Panc1 (cell line): Measurements from ENCODE around the gene MAMLD1. TPM values are rescaled to one million over a fixed set of nuclear protein-coding genes. Genes with fewer than 3 reads are reported as not detected.

Experiments
- ATAC-seq: fragments of 200-7000 bp; cut with Tn5 transposase; 2 replicates; pipeline ENCODE4 v1.9.1; 2020; ENCODE audit warnings: mild to moderate bottlenecking, moderate library complexity
- BruUV-seq: library from RNA; stranded (reverse); fragments of 400-500 nt; replicated peaks from 2 replicates; lab custom pipeline; 2021; lab: Mats Ljungman, UMichigan
- CTCF ChIA-PET: fragments of 300-600 bp; sonication (Branson Sonifier 250); formaldehyde crosslinking; loops from one replicate; lab custom pipeline; 2022; ENCODE audit warnings: antibody characterized with exemption; lab: Charles Lee
- POLR2A ChIA-PET: fragments of 300-600 bp; sonication (Branson Sonifier 250); formaldehyde crosslinking; loops from one replicate; lab custom pipeline; 2022; ENCODE audit warnings: antibody characterized with exemption; lab: Charles Lee
- DNase-seq: peaks from one replicate; pipeline ENCODE4 v3.0.0-alpha.2; 2010; ENCODE audit warnings: low read depth, low spot score
- H3K27ac ChIP-seq: 2 replicates; pipeline ENCODE4 v1.5.1; 2011; ENCODE audit warnings: mild to moderate bottlenecking, low read length, inconsistent platforms
- H3K27me3 ChIP-seq: fragments of 200-500 bp; sonication (Bioruptor generic); 2 replicates; pipeline ENCODE4 v1.6.0; 2014; ENCODE audit warnings: low read length, inconsistent platforms; ENCODE audit not compliant: control insufficient read depth, insufficient read depth
- H3K36me3 ChIP-seq: fragments of 200-500 bp; sonication (Bioruptor generic); 2 replicates; pipeline ENCODE4 v1.5.1; 2014; ENCODE audit warnings: inconsistent platforms, mild to moderate bottlenecking, low read length, moderate library complexity; ENCODE audit not compliant: control insufficient read depth, insufficient read depth
- H3K4me1 ChIP-seq: 2 replicates; pipeline ENCODE4 v1.5.1; 2011; ENCODE audit warnings: inconsistent platforms, mild to moderate bottlenecking, low read length, moderate library complexity; ENCODE audit not compliant: control insufficient read depth, insufficient read depth
- H3K4me3 ChIP-seq, 2 experiments: 2 replicates each; pipeline ENCODE4 v1.5.1; 2011 to 2012; ENCODE audit warnings: low read depth in 2 of 2, low read length in 2 of 2, mild to moderate bottlenecking in 2 of 2, inconsistent platforms in 1 of 2, moderate library complexity in 1 of 2
- H3K9me3 ChIP-seq: fragments of 200-500 bp; sonication (Bioruptor generic); 2 replicates; pipeline ENCODE4 v1.5.1; 2014; ENCODE audit warnings: low read depth, mild to moderate bottlenecking, inconsistent platforms, low read length, moderate library complexity; ENCODE audit not compliant: control insufficient read depth, insufficient read depth
- CTCF ChIP-seq: fragments of 450-650 bp; IDR thresholded peaks from 2 replicates; pipeline ENCODE4 v1.5.1; 2017; ENCODE audit warnings: mild to moderate bottlenecking
- POLR2AphosphoS5 ChIP-seq: IDR thresholded peaks from 2 replicates; pipeline ENCODE4 v1.6.1; 2012; ENCODE audit warnings: mild to moderate bottlenecking, low read depth, low read length, moderate library complexity
- REST ChIP-seq, 2 experiments: IDR thresholded peaks; 2 replicates each; pipeline ENCODE4 v1.6.1; 2011 to 2012; ENCODE audit warnings: low read depth in 2 of 2, control low read depth in 1 of 2, low read length in 1 of 2, mild to moderate bottlenecking in 1 of 2, moderate library complexity in 1 of 2; ENCODE audit not compliant: insufficient read depth in 1 of 2
- SIN3A ChIP-seq: IDR thresholded peaks from 2 replicates; pipeline ENCODE4 v1.6.1; 2012; ENCODE audit warnings: low read depth, mild to moderate bottlenecking, low read length, moderate library complexity, borderline replicate concordance; ENCODE audit not compliant: insufficient read depth
- TCF7L2 ChIP-seq: IDR thresholded peaks from 2 replicates; pipeline ENCODE4 v1.6.1; 2011; ENCODE audit warnings: mild to moderate bottlenecking, low read depth, low read length, inconsistent platforms
- in situ Hi-C: cut with HindIII; loops from 2 replicates; pipeline ENCODE4 v1.10.0; 2016; ENCODE audit warnings: low sequenced_read_pairs, low pct_unique_long_range_greater_than_20kb
- intact Hi-C: fragments of 100-400 bp; cut with micrococcal nuclease; formaldehyde crosslinking; loops from one replicate; pipeline ENCODE4 v1.10.0; 2022; ENCODE audit not compliant: unreplicated experiment
- total RNA-seq: library from RNA; stranded (reverse); gene quantifications from one replicate; pipeline ENCODE4 v1.2.1, GENCODE V29; 2021; ENCODE audit not compliant: unreplicated experiment

The MAMLD1 gene
- total RNA-seq, 1 experiment from 2014 or later: 2.1 TPM

GRCh38 chrX:150529587-150529986, 166.5 kb downstream of the MAMLD1 start:
- ChIA-PET CTCF (no interaction called here), POLR2A (no interaction called here)
- no peak for TF ChIP-seq REST (IDR thresholded peaks at IDR 0.05; ENCODE audit: insufficient read depth in 1 of 2, low read depth in 2 of 2, low read length in 1 of 2)
- no peak for TF ChIP-seq SIN3A
- no peak for TF ChIP-seq TCF7L2
- TF ChIP-seq CTCF: no peak
- TF ChIP-seq POLR2AphosphoS5: no peak
- Histone ChIP-seq H3K27me3 (no peaks in the 10 kb centered on the region), H3K4me3 (no peak overlapping the region), H3K36me3 (no peaks in the 10 kb centered on the region), H3K4me1 (no peaks in the 10 kb centered on the region), H3K27ac (no peak overlapping the region), H3K9me3 (no peaks in the 10 kb centered on the region)
- BruUV-seq: no TSS peak
- ATAC-seq: no peak
- intact Hi-C loops: no loop called here
- no peak for DNase-seq
- in situ Hi-C loops: no loop called here

- ChIA-PET POLR2A (no interaction called here), CTCF (no interaction called here)
- BruUV-seq: no TSS peak
Observed at GRCh38 chrX:150530821-150531220, 167.7 kb downstream of the MAMLD1 start.

More at GRCh38 chrX:150530821-150531220, 167.7 kb downstream of the MAMLD1 start:
- Histone ChIP-seq H3K27me3 (no peaks in the 10 kb centered on the region), H3K4me3 (no peak overlapping the region), H3K4me1 (no peaks in the 10 kb centered on the region), H3K36me3 (no peaks in the 10 kb centered on the region), H3K9me3 (no peaks in the 10 kb centered on the region), H3K27ac (no peak overlapping the region)
- no peak for ATAC-seq
- TF ChIP-seq REST (IDR thresholded peaks at IDR 0.05; ENCODE audit: insufficient read depth in 1 of 2, low read depth in 2 of 2, low read length in 1 of 2) (no peak), CTCF (no peak), POLR2AphosphoS5 (no peak)
- intact Hi-C loops: no loop called here
- no peak for DNase-seq
- in situ Hi-C loops: no loop called here
